Adipose tissue (tissue), 3 donors: ENCODE measurements around the gene NCAM1. TPM values are rescaled to one million over a fixed set of nuclear protein-coding genes. Genes with fewer than 3 reads are reported as not detected.
"Not testable (repeated sequence)": the region's sequence is repeated elsewhere in the genome, so short reads cannot be mapped to it uniquely, and the experiment has no call there.

ENCODE experiments used
- H3K27ac ChIP-seq: one replicate; pipeline ENCODE4 v1.5.1; 2013; ENCODE audit warnings: low read depth, low read length
- WGBS, 3 donors: extraction: QIAGEN DNeasy Blood & Tissue Kit; methylation state at CpG; one replicate each; pipeline ENCODE4 v1.1.7; 2013; 5-methylcytosine and 5-hydroxymethylcytosine counted together
- polyA plus RNA-seq, 3 donors: library from polyadenylated mRNA; stranded (reverse); fragments of 200-250 nt; gene quantifications; one replicate each; pipeline ENCODE4 v1.2.3, GENCODE V29; 2013
- donor health status: healthy with polysubstance abuse.
- donor health status: Bipolar disorder and iron deficiency.
- donor health status: healthy.

Gene NCAM1
- polyA plus RNA-seq, 3 donors = 1.4 to 2.7 (median 2.3) TPM

DNA sequence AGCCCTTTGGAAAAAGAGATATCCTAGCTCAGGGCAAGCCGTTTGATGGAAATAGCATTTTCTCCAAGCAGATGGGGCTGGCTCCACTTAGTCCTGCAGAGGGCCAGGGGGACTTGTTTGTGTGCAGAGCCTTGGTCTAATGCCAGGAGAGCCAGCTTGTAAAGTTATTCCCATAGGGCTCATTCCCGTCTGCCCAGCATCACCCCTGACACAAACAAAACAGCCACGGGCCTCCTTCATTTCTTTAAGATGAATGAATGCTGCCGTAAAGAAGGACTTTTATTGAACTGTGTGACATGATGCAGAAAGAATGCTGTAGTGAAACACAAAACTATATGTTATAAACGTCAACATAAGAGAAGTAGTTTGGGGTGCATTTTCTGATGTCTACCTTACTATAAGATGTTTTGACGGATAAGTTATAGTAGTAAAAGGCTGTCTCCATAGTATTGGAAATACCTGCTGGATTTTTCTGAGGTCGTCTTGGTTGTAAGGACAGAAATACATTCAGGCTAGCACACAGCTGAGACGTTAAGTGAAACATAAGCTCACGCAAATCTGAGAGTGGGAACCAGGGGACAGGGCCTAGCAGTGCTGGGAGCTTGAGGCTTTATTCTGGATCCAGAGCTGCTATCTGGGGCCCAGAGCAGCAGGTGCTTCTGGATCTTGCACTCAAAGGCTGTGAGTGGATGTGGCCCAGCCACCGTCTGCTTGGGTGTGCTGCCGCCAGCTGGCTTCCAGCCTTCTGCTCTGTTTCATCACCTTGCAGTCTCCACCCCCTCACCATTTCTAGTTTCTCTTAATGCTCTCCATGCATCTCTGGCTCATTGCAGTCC, 53.3 kb downstream of the NCAM1 start:
- no peak overlapping the region for H3K27ac ChIP-seq
- WGBS, 3 donors = 58 to 69% (median 64%) methylated on average over 11 of the region's 11 CpGs

DNA sequence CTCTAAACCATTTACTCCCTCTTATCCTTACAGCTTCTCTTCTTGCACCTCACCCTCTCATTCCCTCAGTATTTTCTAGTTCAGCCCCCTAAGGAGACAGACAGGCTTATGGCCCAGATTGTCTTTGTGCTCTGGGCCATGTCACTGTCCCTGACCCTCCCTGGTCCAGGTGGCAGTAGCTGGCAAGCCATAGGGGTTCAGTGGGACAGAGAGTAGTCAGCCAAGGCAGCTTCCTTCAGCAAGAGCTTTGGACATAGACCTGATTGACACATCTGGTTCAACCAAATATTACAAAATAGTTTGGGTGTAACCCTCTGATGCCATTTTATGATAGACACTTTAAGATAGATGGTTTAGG, 53.9 kb downstream of the NCAM1 start:
- H3K27ac ChIP-seq = no peak overlapping the region

GRCh38 chr11:113016905-113017304, 55.7 kb downstream of the NCAM1 start:
- 44 to 55% (median 55%) methylated on average over 4 of the region's 4 CpGs for WGBS, 3 donors
- no peak overlapping the region for H3K27ac ChIP-seq

- no peak overlapping the region for H3K27ac ChIP-seq
- WGBS, 3 donors = 84 to 88% (median 87%) methylated on average over 5 of the region's 5 CpGs
Measured at GRCh38 chr11:113018913-113019312, 57.7 kb downstream of the NCAM1 start.

- 69 to 82% (median 72%) methylated on average over 4 of the region's 4 CpGs for WGBS, 3 donors
Measured at GRCh38 chr11:113019711-113020110, 58.5 kb downstream of the NCAM1 start.

DNA sequence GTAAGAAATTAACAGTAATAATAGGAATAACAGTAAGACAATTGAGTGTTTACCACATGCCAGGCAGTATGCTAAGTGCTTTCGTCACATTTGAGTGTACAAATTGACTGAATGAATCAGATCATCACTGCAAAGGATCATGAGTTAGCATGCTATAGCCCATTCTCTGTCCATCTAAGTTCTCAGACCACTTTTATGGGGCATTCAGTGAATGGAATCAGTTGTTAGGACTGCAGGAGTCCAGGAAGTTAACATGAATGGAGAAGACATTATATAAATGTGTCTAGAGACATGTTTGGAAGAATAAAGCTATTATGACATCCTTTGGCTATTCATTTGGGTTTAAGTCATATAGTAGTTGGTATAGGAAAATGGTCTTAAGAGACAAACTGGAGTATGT, 59.9 kb downstream of the NCAM1 start:
- WGBS, 3 donors = 63 to 92% (median 77%) methylated on average over 1 of the region's 1 CpG
- H3K27ac ChIP-seq = no peak overlapping the region

More at GRCh38 chr11:113019711-113020110, 58.5 kb downstream of the NCAM1 start:
- no peak overlapping the region for H3K27ac ChIP-seq

DNA sequence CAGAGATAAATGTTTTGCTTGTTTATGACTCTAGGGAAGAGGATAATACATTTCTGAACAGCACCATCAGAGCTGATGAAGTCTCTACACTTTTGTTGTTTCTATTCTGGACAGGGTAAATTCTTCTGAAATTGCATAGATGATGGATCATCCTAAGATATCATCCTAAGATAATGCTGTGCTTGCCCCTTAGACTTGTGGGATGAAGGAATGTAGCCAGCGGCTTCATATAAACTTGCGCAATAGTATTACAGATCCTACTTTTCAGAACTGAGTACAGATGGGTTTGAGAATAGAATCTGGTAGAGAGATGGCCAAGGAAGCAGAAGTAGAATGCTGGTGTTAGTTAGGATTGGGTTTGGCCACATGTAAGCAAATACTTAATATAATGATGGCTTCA, 61.0 kb downstream of the NCAM1 start:
- no peak overlapping the region for H3K27ac ChIP-seq
- WGBS, 3 donors = 87 to 96% (median 87%) methylated on average over 2 of the region's 2 CpGs

DNA sequence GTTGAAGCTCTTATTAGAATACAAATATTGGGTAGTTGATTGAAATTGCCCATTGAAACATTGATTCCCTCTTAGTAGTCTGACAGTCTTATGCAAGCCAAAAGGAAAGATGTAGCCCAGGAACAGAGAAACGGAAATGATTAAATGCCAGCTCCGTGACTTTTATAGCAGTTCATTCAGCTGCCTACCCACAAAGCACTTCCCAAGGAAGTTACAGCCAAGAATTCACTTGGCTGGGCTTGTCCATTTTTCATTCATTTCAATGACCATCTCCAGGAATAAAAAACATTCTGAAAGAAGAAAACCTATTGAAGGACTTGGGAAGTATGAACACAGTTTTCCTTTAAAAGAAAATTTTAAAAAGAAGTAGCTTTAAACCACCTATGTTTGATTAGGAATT, 62.0 kb downstream of the NCAM1 start:
- no peak overlapping the region for H3K27ac ChIP-seq
- WGBS, 3 donors = 13 to 31% (median 20%) methylated on average over 2 of the region's 2 CpGs

- WGBS, 3 donors = 88 to 96% (median 91%) methylated on average over 4 of the region's 4 CpGs
Measured at GRCh38 chr11:113023986-113024385, 62.8 kb downstream of the NCAM1 start.

GRCh38 chr11:113026778-113027177, 65.6 kb downstream of the NCAM1 start:
- WGBS, 3 donors = 43 to 76% (median 65%) methylated on average over 3 of the region's 3 CpGs
- no peak overlapping the region for H3K27ac ChIP-seq

More at GRCh38 chr11:113023986-113024385, 62.8 kb downstream of the NCAM1 start:
- no peak overlapping the region for H3K27ac ChIP-seq

DNA sequence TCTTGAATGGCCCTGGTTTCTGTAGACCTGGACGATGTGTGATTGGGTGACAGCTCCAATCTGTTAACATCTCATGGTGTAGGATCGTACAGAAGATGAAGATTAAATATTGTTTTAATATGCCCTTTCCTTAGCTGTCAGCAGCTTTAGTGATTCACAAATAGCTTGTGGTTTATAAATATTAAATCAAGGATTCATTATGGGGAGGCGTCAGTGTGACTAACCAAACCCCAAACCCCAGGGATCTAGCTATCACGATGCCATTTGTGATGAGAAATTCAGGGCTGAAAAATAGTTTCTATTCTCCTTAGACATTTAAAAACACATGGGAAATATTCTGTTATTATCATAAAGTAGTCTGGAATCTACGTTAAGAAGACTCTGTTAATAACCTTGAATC, 73.4 kb downstream of the NCAM1 start:
- H3K27ac ChIP-seq = no peak overlapping the region
- WGBS, 3 donors = 79 to 87% (median 84%) methylated on average over 5 of the region's 5 CpGs

DNA sequence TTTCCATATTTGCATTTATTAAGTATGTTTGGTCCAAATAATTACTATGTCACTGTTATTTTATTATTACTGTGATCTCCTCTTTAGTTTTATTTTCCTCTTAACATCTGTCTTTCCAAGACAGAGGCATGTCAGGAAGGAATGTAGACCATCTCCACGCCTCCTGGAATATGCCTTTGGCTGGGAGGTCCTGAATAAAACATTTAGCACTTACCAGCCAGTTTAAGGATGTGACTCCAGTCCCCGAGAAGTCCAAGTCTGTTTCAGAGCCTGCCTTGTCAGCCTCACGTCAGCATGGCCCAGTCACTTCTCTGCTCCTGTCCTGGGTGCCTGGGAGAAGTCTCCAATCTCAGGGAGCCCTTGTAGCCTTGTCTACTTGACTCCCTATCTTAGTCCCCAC, 74.5 kb downstream of the NCAM1 start:
- H3K27ac ChIP-seq = no peak overlapping the region
- WGBS, 3 donors = 77 to 89% (median 80%) methylated on average over 3 of the region's 3 CpGs

DNA sequence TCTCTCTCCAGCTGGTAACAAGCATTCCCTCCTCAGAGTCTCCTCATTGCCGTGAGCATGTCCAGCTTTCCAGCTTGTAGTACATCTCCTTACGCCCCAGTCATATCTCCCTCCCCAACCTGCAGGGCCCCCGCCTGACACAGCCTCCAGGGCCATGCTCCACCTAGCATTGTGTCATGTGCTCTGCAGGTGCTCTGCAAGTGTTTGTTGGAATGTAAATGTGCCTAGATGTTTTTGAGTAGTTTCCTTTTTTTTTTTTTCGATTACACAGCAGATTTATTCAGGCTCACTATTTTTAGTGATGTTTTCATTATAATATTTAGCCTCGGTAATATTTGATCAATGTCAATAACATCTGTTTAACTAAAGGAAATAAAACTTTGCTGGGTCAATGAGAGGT, 82.5 kb downstream of the NCAM1 start:
- 60 to 85% (median 81%) methylated on average over 5 of the region's 5 CpGs for WGBS, 3 donors

DNA sequence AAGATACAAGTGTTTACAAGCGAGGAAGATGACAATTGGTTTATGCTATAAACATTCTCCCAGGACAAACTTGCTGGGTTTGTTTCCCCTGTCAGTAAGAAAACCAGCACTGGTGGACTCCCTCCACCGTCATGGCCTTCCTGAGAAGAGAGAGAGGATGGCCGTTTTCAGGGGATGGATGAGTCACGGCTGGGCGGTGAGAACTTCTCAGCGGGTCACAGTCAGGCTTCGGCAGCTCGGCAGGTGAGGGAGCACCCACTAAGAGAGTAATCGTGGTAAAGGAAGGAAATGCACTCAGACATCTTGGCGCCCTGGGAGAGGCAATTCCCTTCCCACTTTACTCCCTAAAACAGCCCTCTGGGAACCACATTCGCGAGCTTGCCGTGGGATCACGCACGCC, 83.9 kb downstream of the NCAM1 start:
- 84 to 86% (median 86%) methylated on average over 15 of the region's 15 CpGs for WGBS, 3 donors
- H3K27ac ChIP-seq = no peak overlapping the region

More for the DNA sequence above, 82.5 kb downstream of the NCAM1 start:
- H3K27ac ChIP-seq = no peak overlapping the region

DNA sequence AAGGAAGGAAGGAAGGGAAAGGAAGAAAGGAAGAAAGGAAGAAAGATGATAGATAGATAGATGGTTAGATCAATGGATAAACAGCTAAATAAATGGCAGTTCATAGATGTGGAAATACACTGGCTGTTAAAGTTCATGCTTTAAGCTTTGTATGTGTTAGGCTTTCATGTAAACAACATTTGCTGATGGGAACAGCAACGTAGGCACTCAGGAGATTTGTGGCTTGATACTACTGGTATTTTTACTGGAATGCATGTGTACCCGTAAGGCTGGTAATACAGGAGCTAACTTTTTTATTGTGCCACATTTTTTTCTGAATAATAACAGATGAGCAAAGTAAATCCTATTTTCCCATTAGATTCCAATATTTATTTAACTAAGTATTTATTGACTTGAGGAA, 85.6 kb downstream of the NCAM1 start:
- WGBS, 3 donors = 66 to 83% (median 76%) methylated on average over 2 of the region's 2 CpGs
- H3K27ac ChIP-seq = no peak overlapping the region

GRCh38 chr11:113048820-113049768, 87.9 kb downstream of the NCAM1 start:
- 75 to 85% (median 79%) methylated on average over 3 of the region's 3 CpGs for WGBS, 3 donors

DNA sequence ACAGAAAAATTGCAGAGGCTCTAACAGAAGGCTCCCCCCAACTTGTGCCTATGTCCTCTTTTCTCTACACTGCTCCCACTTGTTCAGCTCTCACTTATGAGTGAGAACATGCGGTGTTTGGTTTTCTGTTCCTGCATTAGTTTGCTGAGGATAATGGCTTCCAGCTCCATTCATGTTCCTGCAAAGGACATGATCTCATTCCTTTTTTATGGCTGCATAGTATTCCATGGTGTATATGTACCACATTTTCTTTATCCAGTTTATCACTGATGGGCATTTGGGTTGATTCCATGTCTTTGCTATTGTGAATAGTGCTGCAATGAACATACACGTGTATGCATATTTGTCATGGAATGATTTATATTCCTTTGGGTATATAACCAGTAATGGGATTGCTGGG, 91.8 kb downstream of the NCAM1 start:
- WGBS, 3 donors = 89 to 91% (median 90%) methylated on average over 2 of the region's 2 CpGs
- H3K27ac ChIP-seq = not testable (repeated sequence)

More at GRCh38 chr11:113048820-113049768, 87.9 kb downstream of the NCAM1 start:
- H3K27ac ChIP-seq = no peak overlapping the region

DNA sequence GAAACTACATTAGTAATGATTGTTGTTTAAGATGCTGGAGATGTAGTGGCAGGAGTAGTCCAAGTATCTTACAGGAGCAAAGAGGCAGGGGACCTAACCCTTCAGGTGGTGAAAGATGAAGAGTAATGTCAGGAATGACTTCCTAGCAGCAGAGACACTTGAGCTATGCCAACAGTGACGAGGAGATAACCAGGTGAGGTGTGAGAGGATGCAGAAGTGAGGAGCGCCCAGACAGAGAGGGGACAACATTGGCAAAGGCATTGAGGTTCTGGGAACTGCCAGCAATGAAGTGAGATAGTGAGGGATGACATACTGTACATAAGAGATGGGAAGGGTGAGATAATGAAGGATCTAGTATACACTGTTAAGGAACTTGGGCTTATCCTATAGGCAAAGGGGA, 95.8 kb downstream of the NCAM1 start:
- WGBS, 3 donors = 64 to 90% (median 86%) methylated on average over 2 of the region's 2 CpGs
- no peak overlapping the region for H3K27ac ChIP-seq

DNA sequence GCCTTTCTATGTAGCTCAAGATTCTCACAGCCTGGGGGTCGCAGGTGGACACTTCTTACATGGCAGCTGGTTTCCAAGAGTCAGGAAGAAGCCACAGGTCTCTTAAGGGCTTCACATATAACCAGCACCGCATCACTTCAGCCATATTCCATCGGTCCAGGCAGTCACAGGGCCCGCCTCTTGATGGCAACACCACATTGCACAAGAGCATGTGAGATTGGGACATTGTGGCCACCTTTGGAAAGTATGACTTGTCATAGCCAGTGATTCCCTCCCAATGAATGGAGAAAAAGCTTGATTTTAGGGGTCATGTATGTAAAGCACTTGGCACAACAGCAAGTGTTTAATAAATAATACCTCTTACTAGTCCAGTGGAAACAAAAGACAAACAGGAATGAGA, 98.3 kb downstream of the NCAM1 start:
- H3K27ac ChIP-seq = no peak overlapping the region
- 78 to 85% (median 82%) methylated on average over 4 of the region's 4 CpGs for WGBS, 3 donors
